ENCODE measurements around the gene SPECC1.

DNA sequence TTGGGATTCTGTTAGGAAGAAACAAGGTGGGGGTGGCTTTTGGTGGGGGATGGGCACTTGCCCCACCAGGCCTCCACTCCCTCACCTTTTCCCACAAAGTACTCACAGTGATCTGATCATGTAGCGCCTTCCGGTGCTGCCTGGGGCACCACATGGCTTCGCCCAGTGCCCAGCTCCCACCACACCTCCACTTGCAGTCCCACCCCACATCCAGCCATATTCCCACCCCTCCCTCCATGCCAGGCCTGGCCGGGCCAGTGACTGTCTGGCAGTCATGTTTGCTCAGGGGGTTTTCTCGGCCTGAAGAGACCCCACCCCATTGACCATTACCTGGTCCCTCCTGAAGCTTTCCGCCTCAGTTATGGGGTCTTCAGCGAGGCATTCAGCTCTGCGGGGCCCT is 201.5 kb downstream of the SPECC1 start:
- TF ChIP-seq, protein P1, sequence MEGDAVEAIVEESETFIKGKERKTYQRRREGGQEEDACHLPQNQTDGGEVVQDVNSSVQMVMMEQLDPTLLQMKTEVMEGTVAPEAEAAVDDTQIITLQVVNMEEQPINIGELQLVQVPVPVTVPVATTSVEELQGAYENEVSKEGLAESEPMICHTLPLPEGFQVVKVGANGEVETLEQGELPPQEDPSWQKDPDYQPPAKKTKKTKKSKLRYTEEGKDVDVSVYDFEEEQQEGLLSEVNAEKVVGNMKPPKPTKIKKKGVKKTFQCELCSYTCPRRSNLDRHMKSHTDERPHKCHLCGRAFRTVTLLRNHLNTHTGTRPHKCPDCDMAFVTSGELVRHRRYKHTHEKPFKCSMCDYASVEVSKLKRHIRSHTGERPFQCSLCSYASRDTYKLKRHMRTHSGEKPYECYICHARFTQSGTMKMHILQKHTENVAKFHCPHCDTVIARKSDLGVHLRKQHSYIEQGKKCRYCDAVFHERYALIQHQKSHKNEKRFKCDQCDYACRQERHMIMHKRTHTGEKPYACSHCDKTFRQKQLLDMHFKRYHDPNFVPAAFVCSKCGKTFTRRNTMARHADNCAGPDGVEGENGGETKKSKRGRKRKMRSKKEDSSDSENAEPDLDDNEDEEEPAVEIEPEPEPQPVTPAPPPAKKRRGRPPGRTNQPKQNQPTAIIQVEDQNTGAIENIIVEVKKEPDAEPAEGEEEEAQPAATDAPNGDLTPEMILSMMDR (IDR thresholded peaks at IDR 0.05) = no peak
- TF ChIP-seq POLR2A (IDR thresholded peaks at IDR 0.05) = no peak
